Measurements from ENCODE around the gene THRSP. TPM values are rescaled to one million over a fixed set of nuclear protein-coding genes. Genes with fewer than 3 reads are reported as not detected.

Gene THRSP
- total RNA-seq, 5 donors from 2014 or later (not counting 1 experiment from before 2014, with no cell fraction given) = not detected

GRCh38 chr11:78060533-78060932 is 3.1 kb upstream of the THRSP start:
- H3K36me3 ChIP-seq (ENCODE audit: control insufficient read depth in 2 of 2, extremely low read depth in 1 of 2, insufficient read depth in 1 of 2, low read length in 1 of 2) = no peaks in the 10 kb centered on the region
- ATAC-seq (replicated peaks in 1 of 4) (no peak), DNase-seq (no peak)
- peaks cover 6% of the 10 kb centered on the region for H3K36me3 Mint-ChIP-seq
- no peaks in the 10 kb centered on the region for H3K9me3 Mint-ChIP-seq
- no peak overlapping the region for H3K4me3 Mint-ChIP-seq
- no peaks in the 10 kb centered on the region for H3K27me3 Mint-ChIP-seq
- CTCF ChIA-PET = interaction anchor here in 1 of 2 donors (0.6 kb wide), 1 partner anchor 506 kb away, joined by 4 read pairs; no protein-coding TSS in a partner anchor
- H3K4me3 ChIP-seq (ENCODE audit: control insufficient read depth in 1 of 2, extremely low read depth in 1 of 2, low read length in 1 of 2) = no peak overlapping the region
- no peak overlapping the region for H3K27ac ChIP-seq (ENCODE audit: low read length)
- H3K9me3 ChIP-seq = no peaks in the 10 kb centered on the region
- H3K4me1 ChIP-seq (ENCODE audit: control insufficient read depth in 1 of 2, extremely low read depth in 1 of 2, insufficient read depth in 2 of 2, low read length in 2 of 2) = no peaks in the 10 kb centered on the region
- no peaks in the 10 kb centered on the region for H3K27me3 ChIP-seq (replicated peaks in 1 of 2; ENCODE audit: control insufficient read depth in 2 of 2, extremely low read depth in 1 of 2, insufficient read depth in 2 of 2, low read length in 1 of 2)
- H3K4me1 Mint-ChIP-seq = no peaks in the 10 kb centered on the region
- POLR2A ChIA-PET = interaction anchor here in 1 of 2 donors (0.6 kb wide), 1 partner anchor 83 kb away, joined by 6 read pairs; no protein-coding TSS in a partner anchor
- no peak overlapping the region for H3K27ac Mint-ChIP-seq
- 100% methylated on average over 4 of the region's 8 CpGs for WGBS (ENCODE audit: insufficient coverage)

DNA sequence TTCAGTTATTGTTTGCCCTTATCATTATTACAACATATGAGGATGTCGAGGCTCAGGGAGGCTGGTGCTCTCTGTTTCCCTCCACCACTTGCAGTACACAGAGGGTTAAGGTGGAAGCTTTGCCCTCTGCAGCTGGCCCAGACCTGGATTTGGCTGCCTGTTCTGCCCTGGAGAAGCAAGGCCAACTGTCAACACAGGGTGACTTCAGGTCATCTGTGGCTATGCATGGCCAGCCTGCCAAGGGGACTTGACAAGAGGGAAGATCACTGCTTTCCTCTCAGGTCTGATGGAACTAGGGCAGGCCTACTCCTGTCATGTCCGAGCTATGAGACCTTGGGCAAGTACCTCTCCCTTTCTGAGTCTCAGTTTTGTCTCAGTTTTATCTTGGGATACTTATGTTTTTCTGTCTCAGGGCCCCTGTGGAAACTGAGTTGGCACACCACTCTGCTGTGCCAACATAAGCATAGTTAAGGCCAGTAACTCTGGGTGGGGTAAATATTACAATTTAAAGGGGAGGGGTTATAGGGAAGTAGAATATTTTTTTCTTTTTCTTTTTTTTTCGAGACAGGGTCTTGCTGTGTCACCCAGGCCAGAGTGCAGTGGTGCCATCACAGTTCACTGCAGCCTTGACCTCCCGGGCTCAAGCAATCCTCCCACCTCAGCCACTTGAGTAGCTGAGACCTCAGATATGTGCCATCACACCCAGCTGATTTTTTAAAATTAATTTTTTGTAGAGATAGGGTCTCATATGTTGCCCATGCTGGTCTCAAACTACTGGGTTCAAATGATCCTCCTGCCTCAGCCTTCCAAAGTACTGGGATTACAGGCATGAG is 2.4 kb upstream of the THRSP start:
- Mint-ChIP-seq H3K4me1 (no peaks in the 10 kb centered on the region), H3K36me3 (peaks cover 6% of the 10 kb centered on the region), H3K27ac (no peak overlapping the region), H3K9me3 (no peaks in the 10 kb centered on the region), H3K27me3 (no peaks in the 10 kb centered on the region), H3K4me3 (no peak overlapping the region)
- Histone ChIP-seq H3K27ac (ENCODE audit: low read length) (no peak overlapping the region), H3K4me1 (ENCODE audit: control insufficient read depth in 1 of 2, extremely low read depth in 1 of 2, insufficient read depth in 2 of 2, low read length in 2 of 2) (no peaks in the 10 kb centered on the region), H3K27me3 (replicated peaks in 1 of 2; ENCODE audit: control insufficient read depth in 2 of 2, extremely low read depth in 1 of 2, insufficient read depth in 2 of 2, low read length in 1 of 2) (no peaks in the 10 kb centered on the region), H3K4me3 (ENCODE audit: control insufficient read depth in 1 of 2, extremely low read depth in 1 of 2, low read length in 1 of 2) (no peak overlapping the region), H3K36me3 (ENCODE audit: control insufficient read depth in 2 of 2, extremely low read depth in 1 of 2, insufficient read depth in 1 of 2, low read length in 1 of 2) (no peaks in the 10 kb centered on the region), H3K9me3 (no peaks in the 10 kb centered on the region)
- CTCF ChIA-PET = interaction anchor here in 1 of 2 donors (0.6 kb wide), 2 partner anchors 12 to 505 kb away, joined by 3 to 4 read pairs; no protein-coding TSS in a partner anchor
- DNase-seq (no peak), ATAC-seq (replicated peaks in 1 of 4) (no peak)
- POLR2A ChIA-PET = interaction anchor here in 1 of 2 donors (0.6 kb wide), 1 partner anchor 82 kb away, joined by 6 read pairs; no protein-coding TSS in a partner anchor
- WGBS (ENCODE audit: insufficient coverage) = 100% methylated on average over 1 of the region's 4 CpGs

DNA sequence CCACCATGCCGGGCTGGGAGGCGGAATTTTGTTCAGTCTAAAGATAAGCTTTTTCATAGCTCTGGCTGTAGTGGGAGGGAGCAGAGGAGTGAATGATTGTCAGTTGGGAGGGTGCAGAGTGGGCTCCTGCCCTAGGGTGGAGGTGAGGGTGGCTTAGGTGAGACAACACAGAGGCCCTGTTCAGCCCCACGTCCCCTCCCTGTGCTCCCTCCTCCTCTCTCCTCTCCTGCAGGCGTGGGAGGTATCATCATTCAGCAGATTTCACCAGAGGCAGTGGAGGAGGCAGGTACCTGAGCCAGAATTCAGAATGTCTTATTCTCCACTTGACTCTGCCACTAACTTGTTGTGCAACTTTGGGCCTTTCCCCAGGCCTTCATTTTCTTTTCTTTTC is 1.7 kb upstream of the THRSP start:
- no peak overlapping the region for H3K27ac Mint-ChIP-seq

GRCh38 chr11:78062671-78063070 is 990 bp upstream of the THRSP start:
- peaks cover 10% of the 10 kb centered on the region for H3K36me3 Mint-ChIP-seq
- ATAC-seq (replicated peaks in 1 of 4) (no peak), DNase-seq (no peak)
- no peak overlapping the region for H3K27ac Mint-ChIP-seq
- no peak overlapping the region for H3K4me3 Mint-ChIP-seq
- no peaks in the 10 kb centered on the region for H3K27me3 Mint-ChIP-seq
- CTCF ChIA-PET = no interaction called here
- H3K4me3 ChIP-seq (ENCODE audit: control insufficient read depth in 1 of 2, extremely low read depth in 1 of 2, low read length in 1 of 2) = no peak overlapping the region
- H3K36me3 ChIP-seq (ENCODE audit: control insufficient read depth in 2 of 2, extremely low read depth in 1 of 2, insufficient read depth in 1 of 2, low read length in 1 of 2) = peaks cover 0 to 5% of the 10 kb centered on the region in 2 donors
- POLR2A ChIA-PET = no interaction called here
- H3K27me3 ChIP-seq (replicated peaks in 1 of 2; ENCODE audit: control insufficient read depth in 2 of 2, extremely low read depth in 1 of 2, insufficient read depth in 2 of 2, low read length in 1 of 2) = no peaks in the 10 kb centered on the region
- no peaks in the 10 kb centered on the region for H3K9me3 ChIP-seq
- H3K4me1 ChIP-seq (ENCODE audit: control insufficient read depth in 1 of 2, extremely low read depth in 1 of 2, insufficient read depth in 2 of 2, low read length in 2 of 2) = no peaks in the 10 kb centered on the region
- H3K27ac ChIP-seq (ENCODE audit: low read length) = no peak overlapping the region
- H3K4me1 Mint-ChIP-seq = no peaks in the 10 kb centered on the region
- no CpG with 5 or more reads among the region's 2 CpGs for WGBS (ENCODE audit: insufficient coverage)
- no peaks in the 10 kb centered on the region for H3K9me3 Mint-ChIP-seq

More for the DNA sequence above, 1.7 kb upstream of the THRSP start:
- Mint-ChIP-seq H3K4me3 (no peak overlapping the region), H3K4me1 (no peaks in the 10 kb centered on the region), H3K36me3 (peaks cover 6% of the 10 kb centered on the region), H3K9me3 (no peaks in the 10 kb centered on the region), H3K27me3 (no peaks in the 10 kb centered on the region)
- ChIA-PET CTCF (no interaction called here), POLR2A (no interaction called here)
- Histone ChIP-seq H3K9me3 (no peaks in the 10 kb centered on the region), H3K4me3 (ENCODE audit: control insufficient read depth in 1 of 2, extremely low read depth in 1 of 2, low read length in 1 of 2) (no peak overlapping the region), H3K4me1 (ENCODE audit: control insufficient read depth in 1 of 2, extremely low read depth in 1 of 2, insufficient read depth in 2 of 2, low read length in 2 of 2) (no peaks in the 10 kb centered on the region), H3K27me3 (replicated peaks in 1 of 2; ENCODE audit: control insufficient read depth in 2 of 2, extremely low read depth in 1 of 2, insufficient read depth in 2 of 2, low read length in 1 of 2) (no peaks in the 10 kb centered on the region), H3K36me3 (ENCODE audit: control insufficient read depth in 2 of 2, extremely low read depth in 1 of 2, insufficient read depth in 1 of 2, low read length in 1 of 2) (no peaks in the 10 kb centered on the region), H3K27ac (ENCODE audit: low read length) (no peak overlapping the region)
- ATAC-seq (replicated peaks in 1 of 4) (no peak), DNase-seq (no peak)
- WGBS (ENCODE audit: insufficient coverage) = 100% methylated on average over 1 of the region's 4 CpGs

DNA sequence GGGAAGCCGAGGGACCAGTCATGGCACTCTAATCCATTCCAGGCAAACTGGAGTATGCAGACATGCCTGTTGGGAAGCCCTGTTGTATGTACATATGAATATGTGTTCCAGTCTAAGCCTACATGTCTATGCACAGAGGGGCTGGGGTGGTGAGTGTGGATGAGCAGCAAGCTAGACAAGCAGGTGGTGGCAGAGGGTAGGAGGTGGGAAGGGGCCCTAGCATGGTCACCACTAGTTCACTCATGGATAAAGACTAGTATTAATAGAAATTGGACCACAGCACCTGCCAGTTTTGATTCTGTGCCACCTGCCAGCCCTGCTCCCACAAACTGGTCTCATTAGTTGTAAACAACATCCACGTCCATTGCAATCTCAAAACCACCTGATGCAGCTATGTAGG is 1.5 kb downstream of the THRSP start:
- Mint-ChIP-seq H3K36me3 (peaks cover 27% of the 10 kb centered on the region), H3K27ac (no peak overlapping the region), H3K4me1 (no peaks in the 10 kb centered on the region), H3K9me3 (no peaks in the 10 kb centered on the region), H3K27me3 (no peaks in the 10 kb centered on the region), H3K4me3 (no peak overlapping the region)
- POLR2A ChIA-PET = no interaction called here
- ATAC-seq (replicated peaks in 1 of 4) (no peak), DNase-seq (no peak)
- Histone ChIP-seq H3K27ac (ENCODE audit: low read length) (no peak overlapping the region), H3K9me3 (no peaks in the 10 kb centered on the region), H3K27me3 (replicated peaks in 1 of 2; ENCODE audit: control insufficient read depth in 2 of 2, extremely low read depth in 1 of 2, insufficient read depth in 2 of 2, low read length in 1 of 2) (no peaks in the 10 kb centered on the region), H3K4me1 (ENCODE audit: control insufficient read depth in 1 of 2, extremely low read depth in 1 of 2, insufficient read depth in 2 of 2, low read length in 2 of 2) (no peaks in the 10 kb centered on the region), H3K36me3 (ENCODE audit: control insufficient read depth in 2 of 2, extremely low read depth in 1 of 2, insufficient read depth in 1 of 2, low read length in 1 of 2) (peaks cover 0 to 24% of the 10 kb centered on the region in 2 donors), H3K4me3 (ENCODE audit: control insufficient read depth in 1 of 2, extremely low read depth in 1 of 2, low read length in 1 of 2) (no peak overlapping the region)
- CTCF ChIA-PET = interaction anchor here in 1 of 2 donors (0.6 kb wide), 1 partner anchor 26 kb away, joined by 5 read pairs; no protein-coding TSS in a partner anchor
- no CpG with 5 or more reads among the region's 2 CpGs for WGBS (ENCODE audit: insufficient coverage)

- Mint-ChIP-seq H3K4me1 (peaks cover 0 to under 1% (median 0%) of the 10 kb centered on the region in 3 donors), H3K36me3 (peaks cover 35% of the 10 kb centered on the region), H3K27me3 (no peaks in the 10 kb centered on the region), H3K4me3 (no peak overlapping the region), H3K9me3 (no peaks in the 10 kb centered on the region), H3K27ac (no peak overlapping the region)
- Histone ChIP-seq H3K9me3 (no peaks in the 10 kb centered on the region), H3K4me1 (ENCODE audit: control insufficient read depth in 1 of 2, extremely low read depth in 1 of 2, insufficient read depth in 2 of 2, low read length in 2 of 2) (no peaks in the 10 kb centered on the region), H3K27ac (ENCODE audit: low read length) (no peak overlapping the region), H3K27me3 (replicated peaks in 1 of 2; ENCODE audit: control insufficient read depth in 2 of 2, extremely low read depth in 1 of 2, insufficient read depth in 2 of 2, low read length in 1 of 2) (no peaks in the 10 kb centered on the region), H3K4me3 (ENCODE audit: control insufficient read depth in 1 of 2, extremely low read depth in 1 of 2, low read length in 1 of 2) (no peak overlapping the region), H3K36me3 (ENCODE audit: control insufficient read depth in 2 of 2, extremely low read depth in 1 of 2, insufficient read depth in 1 of 2, low read length in 1 of 2) (peaks cover 0 to 35% of the 10 kb centered on the region in 2 donors)
- CTCF ChIA-PET = no interaction called here
- ATAC-seq (replicated peaks in 1 of 4) (no peak), DNase-seq (no peak)
- POLR2A ChIA-PET = no interaction called here
- WGBS (ENCODE audit: insufficient coverage) = no CpG with 5 or more reads among the region's 2 CpGs
Measured at GRCh38 chr11:78066471-78066870, 2.8 kb downstream of the THRSP start.

Measured in T-cell (primary cell).